Peyer's patch (tissue), 4 donors: ENCODE results near the gene WDR5. TPM values are rescaled to one million over a fixed set of nuclear protein-coding genes. Genes with fewer than 3 reads are reported as not detected.

Source experiments
- DNase-seq, 3 donors: peaks; one replicate each; pipeline ENCODE4 v3.0.0-alpha.2; 2017 to 2019
- H3K27ac ChIP-seq, 4 donors: fragments of 200-600 bp; sonication (generic); one replicate each; pipeline ENCODE4 v1.5.1; 2016 to 2019
- H3K27me3 ChIP-seq, 2 donors: fragments of 200-600 bp; sonication (generic); one replicate each; pipeline ENCODE4 v1.5.1; 2019
- H3K36me3 ChIP-seq, 3 donors: fragments of 200-600 bp; sonication (generic); one replicate each; pipeline ENCODE4 v1.5.1; 2016 to 2019
- H3K4me1 ChIP-seq, 4 donors: fragments of 200-600 bp; sonication (generic); one replicate each; pipeline ENCODE4 v1.5.1; 2016 to 2019
- H3K4me3 ChIP-seq, 4 donors: fragments of 200-600 bp; sonication (generic); 1 replicate in 3 of 4; 2 replicates in 1 of 4; pipeline ENCODE4 v1.5.1; 2016 to 2019; ENCODE audit warnings: mild to moderate bottlenecking in 1 of 4
- H3K9me3 ChIP-seq, 4 donors: fragments of 200-600 bp; sonication (generic); one replicate each; pipeline ENCODE4 v1.5.1; 2016 to 2019; ENCODE audit warnings: mild to moderate bottlenecking in 1 of 4
- POLR2A ChIP-seq, 2 donors: fragments of 450-650 bp; IDR thresholded peaks; one replicate each; pipeline ENCODE4 v1.5.1; 2017; ENCODE audit warnings: antibody characterized with exemption in 2 of 2, mild to moderate bottlenecking in 2 of 2, moderate library complexity in 2 of 2
- total RNA-seq, 4 donors: library from RNA; depleted of rRNA; stranded (reverse); fragments of >200 nt; gene quantifications; one replicate each; pipeline ENCODE4 v1.1.0, GENCODE V29; 2016
- TF ChIP-seq, protein P1 (sequence below), 6 experiments: fragments of 450-650 bp in 4 of 6; fragments of 200-600 bp in 2 of 6; sonication (generic) in 1 of 6; IDR thresholded peaks; one replicate each; pipeline ENCODE4 v1.5.1; 2017 to 2019; ENCODE audit warnings: antibody characterized with exemption in 6 of 6, mild to moderate bottlenecking in 3 of 6, moderate library complexity in 1 of 6

The WDR5 gene
- total RNA-seq, 4 donors from 2014 or later = 21.4 to 34.7 (median 24.2) TPM

DNA sequence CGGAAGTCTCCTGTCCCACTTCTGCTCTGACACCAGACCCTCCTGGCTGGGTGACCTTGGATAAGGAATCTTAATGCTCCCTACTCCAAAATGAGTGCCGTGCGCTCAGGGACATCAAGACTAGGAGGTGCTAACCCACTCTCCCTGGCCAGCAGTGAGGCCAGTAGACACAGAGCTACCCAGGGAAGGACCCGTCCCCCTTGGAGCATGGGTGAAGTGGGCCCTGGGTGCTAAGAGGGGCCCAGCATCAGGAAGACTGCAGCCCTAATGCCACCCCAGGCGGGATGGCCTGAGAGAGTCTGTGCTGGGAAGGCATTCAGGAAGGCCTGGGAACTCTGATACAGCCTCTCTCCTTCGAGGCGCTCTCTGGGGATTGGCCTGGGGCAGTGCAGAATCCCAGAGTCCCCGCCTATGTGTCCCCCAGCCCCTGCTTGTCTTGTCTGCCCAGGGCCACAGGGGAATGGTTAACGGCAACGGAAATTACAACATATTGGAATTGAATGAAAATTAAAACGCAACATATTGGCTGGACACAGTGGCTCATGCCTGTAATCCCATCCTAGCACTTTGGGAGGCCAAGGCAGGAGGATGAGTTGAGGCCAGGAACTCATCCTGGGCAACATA lies 58.1 kb downstream of the WDR5 start:
- Histone ChIP-seq H3K27ac (no peak overlapping the region), H3K36me3 (no peaks in the 10 kb centered on the region), H3K27me3 (no peaks in the 10 kb centered on the region), H3K9me3 (no peaks in the 10 kb centered on the region), H3K4me3 (no peak overlapping the region), H3K4me1 (no peaks in the 10 kb centered on the region)
- TF ChIP-seq, protein P1, sequence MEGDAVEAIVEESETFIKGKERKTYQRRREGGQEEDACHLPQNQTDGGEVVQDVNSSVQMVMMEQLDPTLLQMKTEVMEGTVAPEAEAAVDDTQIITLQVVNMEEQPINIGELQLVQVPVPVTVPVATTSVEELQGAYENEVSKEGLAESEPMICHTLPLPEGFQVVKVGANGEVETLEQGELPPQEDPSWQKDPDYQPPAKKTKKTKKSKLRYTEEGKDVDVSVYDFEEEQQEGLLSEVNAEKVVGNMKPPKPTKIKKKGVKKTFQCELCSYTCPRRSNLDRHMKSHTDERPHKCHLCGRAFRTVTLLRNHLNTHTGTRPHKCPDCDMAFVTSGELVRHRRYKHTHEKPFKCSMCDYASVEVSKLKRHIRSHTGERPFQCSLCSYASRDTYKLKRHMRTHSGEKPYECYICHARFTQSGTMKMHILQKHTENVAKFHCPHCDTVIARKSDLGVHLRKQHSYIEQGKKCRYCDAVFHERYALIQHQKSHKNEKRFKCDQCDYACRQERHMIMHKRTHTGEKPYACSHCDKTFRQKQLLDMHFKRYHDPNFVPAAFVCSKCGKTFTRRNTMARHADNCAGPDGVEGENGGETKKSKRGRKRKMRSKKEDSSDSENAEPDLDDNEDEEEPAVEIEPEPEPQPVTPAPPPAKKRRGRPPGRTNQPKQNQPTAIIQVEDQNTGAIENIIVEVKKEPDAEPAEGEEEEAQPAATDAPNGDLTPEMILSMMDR (IDR thresholded peaks at IDR 0.05) = no peak
- TF ChIP-seq POLR2A (IDR thresholded peaks at IDR 0.05) = no peak
- DNase-seq = peak in 1 of 3 donors; percentile 27

DNA sequence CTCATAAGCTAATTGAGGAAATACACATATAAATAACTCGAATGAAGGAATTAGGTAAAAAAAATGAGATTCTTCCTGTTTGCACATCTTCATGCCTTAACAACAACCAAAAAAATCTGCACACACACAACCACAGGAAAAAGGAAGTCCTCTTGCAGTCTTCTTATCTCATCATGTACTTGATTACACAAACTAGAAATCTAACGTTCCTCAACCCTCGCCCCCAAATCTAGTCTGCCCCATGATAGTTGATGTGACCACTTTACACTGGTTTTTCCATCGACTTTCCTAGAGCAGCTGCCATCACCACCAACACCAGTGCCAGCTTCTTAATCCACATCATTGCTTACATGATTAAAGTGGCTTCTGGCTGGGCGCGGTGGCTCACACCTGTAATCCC lies 59.7 kb downstream of the WDR5 start:
- TF ChIP-seq POLR2A (IDR thresholded peaks at IDR 0.05) = no peak
- Histone ChIP-seq H3K27ac (no peak overlapping the region), H3K27me3 (no peaks in the 10 kb centered on the region), H3K4me3 (no peak overlapping the region), H3K9me3 (no peaks in the 10 kb centered on the region), H3K4me1 (no peaks in the 10 kb centered on the region), H3K36me3 (no peaks in the 10 kb centered on the region)
- DNase-seq = no peak

DNA sequence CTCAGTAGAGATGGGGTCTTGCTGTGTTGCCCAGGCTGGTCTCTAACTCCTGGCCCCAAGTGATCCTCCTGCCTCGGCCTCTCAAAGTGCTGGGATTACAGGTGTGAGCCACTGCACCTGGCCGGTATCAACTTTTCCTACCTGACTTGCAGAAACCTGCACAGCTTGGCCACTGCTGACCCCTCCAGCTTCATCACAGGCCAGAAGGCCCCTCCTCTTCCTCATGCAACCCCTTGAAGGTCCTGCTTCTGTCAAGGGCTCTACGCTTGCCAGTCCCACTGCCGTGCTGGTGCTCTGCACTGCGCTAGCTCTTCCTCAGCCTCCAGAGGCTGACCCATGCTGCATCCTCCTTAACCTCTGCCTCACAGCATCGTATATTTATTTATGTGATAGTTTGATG lies 61.0 kb downstream of the WDR5 start:
- H3K9me3 ChIP-seq = no peaks in the 10 kb centered on the region
- H3K27ac ChIP-seq = no peak overlapping the region
- no peaks in the 10 kb centered on the region for H3K4me1 ChIP-seq
- no peak overlapping the region for H3K4me3 ChIP-seq
- no peaks in the 10 kb centered on the region for H3K27me3 ChIP-seq
- no peak for TF ChIP-seq POLR2A (IDR thresholded peaks at IDR 0.05)
- DNase-seq = no peak
- H3K36me3 ChIP-seq = no peaks in the 10 kb centered on the region

DNA sequence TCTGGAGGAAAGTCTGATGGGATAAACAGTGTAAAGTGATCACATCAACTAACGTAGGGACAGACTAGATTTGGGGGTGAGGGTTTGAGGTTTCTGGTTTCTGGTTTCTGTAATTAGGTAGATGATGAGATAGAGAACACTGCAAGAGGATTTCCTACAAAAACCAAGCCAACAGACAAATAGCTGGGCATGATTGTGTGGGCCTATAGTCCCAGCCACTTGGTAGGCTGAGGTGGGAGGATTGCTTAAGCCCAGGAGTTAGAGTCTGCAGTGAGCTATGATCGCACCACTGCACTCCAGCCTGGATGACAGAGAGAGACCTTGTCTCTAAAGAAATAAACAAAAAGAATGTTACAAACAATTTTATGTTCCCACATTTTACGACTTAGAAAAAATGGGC lies 62.9 kb downstream of the WDR5 start:
- H3K9me3 ChIP-seq = no peaks in the 10 kb centered on the region
- no peaks in the 10 kb centered on the region for H3K36me3 ChIP-seq
- no peak for DNase-seq
- H3K27ac ChIP-seq = no peak overlapping the region
- H3K4me3 ChIP-seq = no peak overlapping the region
- no peaks in the 10 kb centered on the region for H3K27me3 ChIP-seq
- TF ChIP-seq, protein P1 (IDR thresholded peaks at IDR 0.05) = no peak
- TF ChIP-seq POLR2A (IDR thresholded peaks at IDR 0.05) = no peak
- no peaks in the 10 kb centered on the region for H3K4me1 ChIP-seq

DNA sequence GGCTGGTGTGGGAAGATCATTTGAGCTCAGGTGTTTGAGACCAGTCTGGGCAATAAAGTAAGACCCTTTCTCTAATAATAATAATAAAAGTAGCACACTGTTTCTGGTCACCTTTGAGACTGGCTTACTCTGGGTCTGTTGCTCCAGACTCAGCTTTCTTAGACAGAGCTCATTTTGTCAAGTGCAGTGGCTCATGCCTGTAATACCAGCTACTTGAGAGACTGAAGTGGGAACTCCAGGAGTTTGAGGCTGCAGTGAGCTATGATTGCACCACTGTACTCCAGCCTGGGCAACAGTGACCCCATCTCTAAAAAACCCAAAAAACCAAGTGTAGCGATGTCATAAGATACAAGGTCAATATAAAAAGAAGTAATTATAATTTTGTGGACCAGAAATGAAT lies 64.8 kb downstream of the WDR5 start:
- Histone ChIP-seq H3K27me3 (no peaks in the 10 kb centered on the region), H3K4me3 (no peak overlapping the region), H3K9me3 (no peaks in the 10 kb centered on the region), H3K36me3 (no peaks in the 10 kb centered on the region), H3K4me1 (no peaks in the 10 kb centered on the region), H3K27ac (no peak overlapping the region)
- TF ChIP-seq POLR2A (IDR thresholded peaks at IDR 0.05) = no peak
- TF ChIP-seq, protein P1 (IDR thresholded peaks at IDR 0.05) = no peak
- DNase-seq = no peak

DNA sequence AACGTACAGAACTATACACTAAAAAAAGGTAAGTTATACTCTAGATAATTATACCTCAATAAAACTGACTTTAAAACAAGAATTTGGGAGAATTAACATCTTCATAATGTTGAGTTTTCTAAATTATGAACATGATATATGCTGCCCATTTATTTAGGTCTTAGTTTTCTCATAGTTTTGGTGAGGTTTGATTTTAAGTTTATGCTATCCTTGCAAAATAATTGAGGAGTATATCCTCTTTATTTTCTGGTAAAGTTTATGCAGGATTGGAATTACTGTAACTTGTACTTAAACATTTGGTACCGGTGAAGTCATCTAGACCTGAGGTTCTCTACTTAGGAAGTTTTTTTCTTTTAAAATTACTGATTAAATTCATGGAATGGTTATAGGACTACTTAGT lies 67.3 kb downstream of the WDR5 start:
- no peaks in the 10 kb centered on the region for H3K9me3 ChIP-seq

More for the DNA sequence above, 67.3 kb downstream of the WDR5 start:
- Histone ChIP-seq H3K36me3 (no peaks in the 10 kb centered on the region), H3K27ac (no peak overlapping the region), H3K4me1 (peaks cover 0 to 4% (median 0%) of the 10 kb centered on the region in 4 donors), H3K27me3 (no peaks in the 10 kb centered on the region), H3K4me3 (no peak overlapping the region)
- TF ChIP-seq, protein P1 (IDR thresholded peaks at IDR 0.05) = no peak
- TF ChIP-seq POLR2A (IDR thresholded peaks at IDR 0.05) = no peak
- DNase-seq = no peak
